HUES48 (cell line): ENCODE measurements around the gene ZBTB4.
"Not testable (repeated sequence)": the region's sequence is repeated elsewhere in the genome, so short reads cannot be mapped to it uniquely, and the experiment has no call there.

Source experiments
- H3K27ac ChIP-seq: one replicate; pipeline ENCODE4 v1.7.0; 2013; ENCODE audit warnings: low read depth, low read length, inconsistent platforms
- H3K27me3 ChIP-seq: 2 replicates; pipeline ENCODE4 v1.6.1; 2013; ENCODE audit warnings: mild to moderate bottlenecking, low read length; ENCODE audit not compliant: control insufficient read depth, insufficient read depth
- H3K36me3 ChIP-seq: 2 replicates; pipeline ENCODE4 v1.6.1; 2013; ENCODE audit warnings: low read length; ENCODE audit not compliant: control insufficient read depth, insufficient read depth
- H3K4me1 ChIP-seq: 2 replicates; pipeline ENCODE4 v1.6.1; 2013; ENCODE audit warnings: mild to moderate bottlenecking, low read length; ENCODE audit not compliant: control insufficient read depth, insufficient read depth
- H3K4me3 ChIP-seq: 2 replicates; pipeline ENCODE4 v1.5.1; 2013; ENCODE audit warnings: mild to moderate bottlenecking, low read depth, low read length
- H3K9ac ChIP-seq: 2 replicates; pipeline ENCODE4 v1.6.1; 2013; ENCODE audit warnings: mild to moderate bottlenecking, low read depth, low read length, moderate library complexity
- H3K9me3 ChIP-seq: 2 replicates; pipeline ENCODE4 v1.6.1; 2013; ENCODE audit warnings: low read length; ENCODE audit not compliant: control insufficient read depth, insufficient read depth

Gene ZBTB4

GRCh38 chr17:7493941-7494340 is 14.5 kb upstream of the ZBTB4 start:
- Histone ChIP-seq H3K27me3 (no peaks in the 10 kb centered on the region), H3K9me3 (no peaks in the 10 kb centered on the region), H3K36me3 (peaks cover 47% of the 10 kb centered on the region), H3K4me1 (no peaks in the 10 kb centered on the region), H3K4me3 (no peak overlapping the region), H3K9ac (no peak overlapping the region), H3K27ac (no peak overlapping the region)

DNA sequence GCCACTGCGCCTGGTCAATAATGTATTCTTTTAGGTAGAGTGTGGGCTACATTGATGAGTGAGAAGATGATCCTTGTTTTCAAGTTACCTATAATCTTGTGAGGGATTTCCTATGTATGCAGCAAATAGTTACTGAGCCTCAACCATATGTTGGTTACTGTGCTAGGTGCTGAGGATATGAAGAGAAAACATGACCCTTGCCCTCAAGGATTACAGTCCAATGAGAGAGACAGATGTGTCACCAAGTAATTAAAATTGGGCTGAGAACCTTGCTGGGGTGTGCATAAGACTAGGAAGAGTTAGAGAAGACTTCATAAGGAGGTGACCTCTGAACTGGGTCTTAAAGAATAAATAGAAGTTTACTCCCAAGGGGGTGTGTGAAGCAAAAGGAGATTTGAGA is 12.2 kb upstream of the ZBTB4 start:
- Histone ChIP-seq H3K36me3 (peaks cover 23% of the 10 kb centered on the region), H3K4me1 (no peaks in the 10 kb centered on the region; the same call in 1 of the 2 replicates)

GRCh38 chr17:7490144-7490543 is 10.7 kb upstream of the ZBTB4 start:
- Histone ChIP-seq H3K9ac (no peak overlapping the region), H3K27me3 (no peaks in the 10 kb centered on the region), H3K27ac (no peak overlapping the region), H3K4me1 (peaks cover 7% of the 10 kb centered on the region), H3K9me3 (no peaks in the 10 kb centered on the region), H3K4me3 (no peak overlapping the region), H3K36me3 (peaks cover 10% of the 10 kb centered on the region; the same call in 1 of the 2 replicates)

More for the DNA sequence above, 12.2 kb upstream of the ZBTB4 start:
- Histone ChIP-seq H3K9ac (no peak overlapping the region), H3K27ac (no peak overlapping the region), H3K9me3 (no peaks in the 10 kb centered on the region), H3K27me3 (no peaks in the 10 kb centered on the region), H3K4me3 (no peak overlapping the region)

- Histone ChIP-seq H3K9me3 (no peaks in the 10 kb centered on the region), H3K36me3 (no peaks in the 10 kb centered on the region; the same call in 1 of the 2 replicates), H3K4me1 (peaks cover 7% of the 10 kb centered on the region), H3K27me3 (no peaks in the 10 kb centered on the region), H3K27ac (no peak overlapping the region), H3K4me3 (peak overlapping the region; percentile 79), H3K9ac (no peak overlapping the region)
Measured at GRCh38 chr17:7486181-7486580, 6.8 kb upstream of the ZBTB4 start.

DNA sequence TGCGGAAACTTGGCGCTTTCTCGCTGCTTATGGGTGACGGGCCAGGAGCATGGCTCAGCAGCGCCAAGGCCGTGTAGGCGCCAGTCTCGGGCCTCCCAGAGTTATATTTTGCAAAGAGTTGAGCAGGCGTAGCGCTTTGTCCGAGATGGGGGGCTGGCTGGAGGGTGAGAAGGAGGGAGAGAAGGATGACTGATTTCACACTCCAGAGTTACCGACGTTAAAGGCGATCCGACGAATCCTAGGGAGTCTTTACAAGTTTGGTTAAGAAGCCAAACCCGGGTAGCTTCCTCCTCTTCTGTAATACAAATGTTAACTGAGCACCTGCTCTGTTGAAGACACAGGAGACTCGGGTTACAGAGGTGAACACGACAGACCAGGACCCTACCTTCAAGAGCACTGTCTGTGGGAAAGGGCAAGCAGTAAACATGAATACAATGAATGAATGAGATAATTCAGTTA is 5.5 kb upstream of the ZBTB4 start:
- Histone ChIP-seq H3K27me3 (no peaks in the 10 kb centered on the region), H3K27ac (peak overlapping the region; percentile 98), H3K36me3 (no peaks in the 10 kb centered on the region; the same call in 1 of the 2 replicates), H3K4me1 (peaks cover 10% of the 10 kb centered on the region), H3K9ac (peak overlapping the region; percentile 95), H3K4me3 (peak overlapping the region; percentile 79), H3K9me3 (no peaks in the 10 kb centered on the region)

DNA sequence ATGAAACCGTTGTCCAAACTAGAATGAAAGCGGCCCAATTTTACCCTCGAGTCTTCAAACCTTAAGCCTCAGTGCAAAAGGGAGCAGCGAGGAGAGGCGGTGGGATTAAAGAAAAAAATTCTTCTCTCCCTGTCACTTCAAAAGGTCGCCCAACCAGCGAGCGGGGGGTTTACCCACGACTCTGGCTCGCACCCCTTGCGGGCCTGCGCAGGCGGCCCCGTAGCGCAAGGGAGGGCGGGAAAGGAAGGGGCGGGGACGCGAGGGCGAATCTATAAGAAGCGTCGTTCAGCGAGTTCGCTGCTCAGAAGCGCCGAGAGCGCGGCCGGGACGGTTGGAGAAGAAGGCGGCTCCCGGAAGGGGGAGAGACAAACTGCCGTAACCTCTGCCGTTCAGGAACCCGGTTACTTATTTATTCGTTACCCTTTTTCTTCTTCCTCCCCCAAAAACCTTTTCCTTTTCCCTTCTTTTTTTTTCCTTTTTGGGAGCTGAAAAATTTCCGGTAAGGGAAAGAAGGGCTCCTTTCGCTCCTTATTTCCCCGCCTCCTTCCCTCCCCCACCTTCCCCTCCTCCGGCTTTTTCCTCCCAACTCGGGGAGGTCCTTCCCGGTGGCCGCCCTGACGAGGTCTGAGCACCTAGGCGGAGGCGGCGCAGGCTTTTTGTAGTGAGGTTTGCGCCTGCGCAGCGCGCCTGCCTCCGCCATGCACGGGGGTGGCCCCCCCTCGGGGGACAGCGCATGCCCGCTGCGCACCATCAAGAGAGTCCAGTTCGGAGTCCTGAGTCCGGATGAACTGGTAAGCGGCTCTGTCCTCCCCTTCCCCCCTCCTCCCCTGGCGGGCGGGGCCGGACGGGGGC is 4.9 kb upstream of the ZBTB4 start, which contains the start of gene POLR2A:
Gene POLR2A (plus strand): TSS at position 300 of the 852 bp plus-strand sequence.
- Histone ChIP-seq H3K9me3 (no peaks in the 10 kb centered on the region), H3K9ac (peak within 1 kb of the TSS; percentile 95), H3K4me3 (peak within 1 kb of the TSS; percentile 79), H3K27ac (peak within 1 kb of the TSS; percentile 98), H3K36me3 (no peaks in the 10 kb centered on the region), H3K4me1 (peaks cover 10% of the 10 kb centered on the region), H3K27me3 (no peaks in the 10 kb centered on the region)

GRCh38 chr17:7483255-7484066 is 4.0 kb upstream of the ZBTB4 start:
- Histone ChIP-seq H3K27me3 (no peaks in the 10 kb centered on the region), H3K9ac (peak overlapping the region; percentile 95), H3K27ac (peak overlapping the region; percentile 98), H3K9me3 (no peaks in the 10 kb centered on the region), H3K4me1 (peaks cover 12% of the 10 kb centered on the region), H3K36me3 (no peaks in the 10 kb centered on the region), H3K4me3 (peak overlapping the region; percentile 79)

DNA sequence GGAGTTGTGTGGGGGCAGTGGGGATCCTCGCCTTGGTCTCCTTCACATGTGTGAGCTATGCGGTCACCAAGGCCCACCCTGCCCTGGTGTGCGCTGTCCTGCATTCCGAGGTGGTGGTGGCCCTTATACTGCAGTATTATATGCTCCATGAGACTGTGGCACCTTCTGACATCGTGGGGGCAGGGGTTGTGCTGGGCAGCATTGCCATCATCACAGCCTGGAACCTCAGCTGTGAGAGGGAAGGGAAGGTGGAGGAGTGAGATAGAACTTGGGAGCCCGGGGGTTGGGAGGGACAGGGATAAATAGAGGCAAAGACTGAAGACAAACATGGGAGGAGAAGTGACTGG is 3.3 kb upstream of the ZBTB4 start:
- H3K9ac ChIP-seq, H3K27me3 ChIP-seq, H3K9me3 ChIP-seq, H3K36me3 ChIP-seq, H3K27ac ChIP-seq: not testable (repeated sequence)
- Histone ChIP-seq H3K4me1 (peaks cover 18% of the 10 kb centered on the region), H3K4me3 (peak overlapping the region; percentile 79; the same call in 1 of the 2 replicates)

GRCh38 chr17:7481842-7482741 is 2.7 kb upstream of the ZBTB4 start:
- not testable (repeated sequence) for H3K9ac ChIP-seq, H3K4me3 ChIP-seq, H3K27me3 ChIP-seq, H3K9me3 ChIP-seq, H3K27ac ChIP-seq, H3K36me3 ChIP-seq
- H3K4me1 ChIP-seq = peaks cover 25% of the 10 kb centered on the region

DNA sequence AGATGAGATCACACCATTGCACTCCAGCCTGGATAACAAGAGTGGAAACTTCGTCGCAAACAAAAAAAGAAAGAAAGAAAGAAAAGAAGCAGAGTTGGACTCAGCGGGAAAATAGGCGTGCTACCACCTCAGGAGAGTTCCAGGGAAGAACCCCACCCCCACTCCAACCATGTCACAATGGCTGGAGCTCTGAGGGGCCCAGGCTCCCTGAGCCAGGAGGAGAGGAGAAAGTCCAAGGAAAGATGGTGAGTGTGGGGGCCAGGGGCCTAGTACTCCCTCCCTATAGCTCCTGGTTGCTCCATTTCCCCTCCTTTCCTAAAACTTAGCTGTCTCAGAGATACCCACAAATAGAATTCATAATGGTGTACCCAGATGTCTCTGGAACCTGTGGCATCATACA is 1.8 kb upstream of the ZBTB4 start, which contains the start of gene SLC35G6:
Gene SLC35G6 (plus strand): TSS at position 172 of the 400 bp plus-strand sequence. CDS start 71 bp downstream, at position 243.
- H3K9ac ChIP-seq, H3K27me3 ChIP-seq, H3K4me3 ChIP-seq, H3K9me3 ChIP-seq, H3K27ac ChIP-seq, H3K36me3 ChIP-seq: not testable (repeated sequence)
- peaks cover 25% of the 10 kb centered on the region for H3K4me1 ChIP-seq
